Large intestine (tissue), 1 donor: Measurements from ENCODE around the gene CYBA. TPM values are rescaled to one million over a fixed set of nuclear protein-coding genes. Genes with fewer than 3 reads are reported as not detected.

Experiments used
- polyA plus RNA-seq: library from polyadenylated mRNA; unstranded; fragments of 120-200 nt; gene quantifications from one replicate; pipeline ENCODE4 v1.2.1, GENCODE V29; 2013

Gene CYBA
- polyA plus RNA-seq, 1 donor = 195 TPM

Other genes starting within 250 kb of the CYBA start
- 27.2 TPM for gene ZFPM1, start 197.8 kb downstream of the CYBA start, polyA plus RNA-seq
- gene ZC3H18, start 80.7 kb downstream of the CYBA start, polyA plus RNA-seq = 34.3 TPM
- gene IL17C, start 12.5 kb downstream of the CYBA start, polyA plus RNA-seq = not detected
- gene MVD, start 12.0 kb upstream of the CYBA start, polyA plus RNA-seq = 41.0 TPM
- gene SNAI3, start 35.5 kb upstream of the CYBA start, polyA plus RNA-seq = 1.1 TPM
- gene RNF166, start 55.4 kb upstream of the CYBA start, polyA plus RNA-seq = 13.3 TPM
- gene CTU2, start 55.5 kb upstream of the CYBA start, polyA plus RNA-seq = 11.0 TPM
- 92.9 TPM for gene PIEZO1, start 134.2 kb upstream of the CYBA start, polyA plus RNA-seq
- gene CDT1, start 152.7 kb upstream of the CYBA start, polyA plus RNA-seq = 14.0 TPM
- gene APRT, start 160.9 kb upstream of the CYBA start, polyA plus RNA-seq = 117 TPM
- gene GALNS, start 205.9 kb upstream of the CYBA start, polyA plus RNA-seq = 32.2 TPM
- gene TRAPPC2L, start 206.1 kb upstream of the CYBA start, polyA plus RNA-seq = 96.0 TPM
- gene PABPN1L, start 215.6 kb upstream of the CYBA start, polyA plus RNA-seq = 0.12 TPM